Keratinocyte (primary cell): ENCODE data around the gene AAMP. TPM values are rescaled to one million over a fixed set of nuclear protein-coding genes. Genes with fewer than 3 reads are reported as not detected.

ENCODE experiments used
- DNase-seq: peaks from one replicate; pipeline ENCODE4 v3.0.0-alpha.2; 2011; ENCODE audit warnings: low read depth, missing footprints, low spot score
- FAIRE-seq: peaks from 2 replicates; lab custom pipeline; 2011; peaks lifted over from hg19 to GRCh38; lab: Jason Lieb, UNC
- H2AFZ ChIP-seq: 2 replicates; pipeline ENCODE4 v1.6.0; 2012; ENCODE audit warnings: low read length, control low read depth, inconsistent platforms; ENCODE audit not compliant: control insufficient read depth
- H3K27ac ChIP-seq: 2 replicates; pipeline ENCODE4 v1.5.1; 2011; ENCODE audit warnings: low read length; ENCODE audit not compliant: control insufficient read depth, insufficient read depth
- H3K27me3 ChIP-seq: 3 replicates; pipeline ENCODE4 v1.6.0; 2011; ENCODE audit warnings: low read length; ENCODE audit not compliant: control insufficient read depth, insufficient read depth; ENCODE audit errors: extremely low read depth
- H3K36me3 ChIP-seq, 2 experiments: 2 replicates in 1 of 2; 3 replicates in 1 of 2; pipeline ENCODE4 v1.5.1; 2011; ENCODE audit warnings: low read length in 2 of 2, mild to moderate bottlenecking in 1 of 2; ENCODE audit not compliant: control insufficient read depth in 2 of 2, insufficient read depth in 2 of 2; ENCODE audit errors: extremely low read depth in 1 of 2
- H3K4me1 ChIP-seq: 3 replicates; pipeline ENCODE4 v1.5.1; 2011; ENCODE audit warnings: low read length; ENCODE audit not compliant: control insufficient read depth, insufficient read depth; ENCODE audit errors: extremely low read depth
- H3K4me2 ChIP-seq: 3 replicates; pipeline ENCODE4 v1.6.0; 2011; ENCODE audit warnings: low read depth, low read length; ENCODE audit not compliant: control insufficient read depth, insufficient read depth; ENCODE audit errors: extremely low read depth
- H3K4me3 ChIP-seq, 3 experiments: fragments of 200-600 bp in 1 of 3; sonication (generic) in 1 of 3; 2 replicates in 2 of 3; 3 replicates in 1 of 3; pipeline ENCODE4 v1.5.1; 2011 to 2016; ENCODE audit warnings: low read length in 3 of 3, mild to moderate bottlenecking in 3 of 3, control low read depth in 2 of 3, inconsistent platforms in 1 of 3, low read depth in 1 of 3, mixed read lengths in 1 of 3, mixed run types in 1 of 3, moderate library complexity in 1 of 3; ENCODE audit not compliant: control insufficient read depth in 2 of 3, insufficient read depth in 2 of 3; ENCODE audit errors: extremely low read depth in 1 of 3
- H3K79me2 ChIP-seq: 2 replicates; pipeline ENCODE4 v1.6.0; 2012; ENCODE audit warnings: low read length; ENCODE audit not compliant: control insufficient read depth, insufficient read depth
- H3K9ac ChIP-seq: 3 replicates; pipeline ENCODE4 v1.6.0; 2011; ENCODE audit warnings: low read length; ENCODE audit not compliant: control insufficient read depth, insufficient read depth; ENCODE audit errors: extremely low read depth
- H3K9me1 ChIP-seq: 3 replicates; pipeline ENCODE4 v1.6.0; 2011; ENCODE audit warnings: low read length; ENCODE audit not compliant: control insufficient read depth, insufficient read depth; ENCODE audit errors: extremely low read depth
- H3K9me3 ChIP-seq: 2 replicates; pipeline ENCODE4 v1.5.1; 2012; ENCODE audit warnings: low read depth, low read length; ENCODE audit not compliant: control insufficient read depth
- H4K20me1 ChIP-seq: 3 replicates; pipeline ENCODE4 v1.6.0; 2011; ENCODE audit warnings: low read length; ENCODE audit not compliant: control insufficient read depth, insufficient read depth; ENCODE audit errors: extremely low read depth
- EZH2 ChIP-seq: IDR thresholded peaks from one replicate; pipeline ENCODE4 v1.6.1; 2012; ENCODE audit warnings: inconsistent platforms, mild to moderate bottlenecking, low read length, moderate library complexity
- dilution Hi-C: fragments of 300-500 bp; cut with MboI; formaldehyde crosslinking; loops from one replicate; pipeline ENCODE4 v1.7.0; 2020; ENCODE audit warnings: low sequenced_read_pairs; ENCODE audit not compliant: extremely low pct_ligation_motif_present
- polyA plus RNA-seq, 5 experiments: library from polyadenylated mRNA; depleted of rRNA in 3 of 5; stranded (reverse) in 3 of 5; stranded (forward) in 1 of 5; unstranded in 1 of 5; fragments of >200 nt; gene quantifications; 1 replicate in 1 of 5; 2 replicates in 3 of 5; 3 replicates in 1 of 5; pipeline versions ENCODE4 v1.2.1 to v1.2.3, GENCODE V29; 2011 to 2012; ENCODE audit warnings: missing spikeins in 2 of 5, low read depth in 1 of 5, low replicate concordance in 1 of 5
- TF ChIP-seq, protein P1 (sequence below), 3 experiments: IDR thresholded peaks in 1 of 3; conservative IDR thresholded peaks in 1 of 3; optimal IDR thresholded peaks in 1 of 3; 2 replicates in 2 of 3; 3 replicates in 1 of 3; pipeline versions ENCODE3 to v1.5.1; 2011; ENCODE audit warnings: low read length in 3 of 3, mild to moderate bottlenecking in 3 of 3, moderate library complexity in 2 of 3, control low read depth in 1 of 3, inconsistent platforms in 1 of 3; ENCODE audit not compliant: insufficient read depth in 2 of 3; ENCODE audit errors: extremely low read depth in 1 of 3

Gene AAMP
- polyA plus RNA-seq, 1 donor (not counting 4 experiments of a cell fraction or from before 2014, with no cell fraction given) = 78.4 TPM

DNA sequence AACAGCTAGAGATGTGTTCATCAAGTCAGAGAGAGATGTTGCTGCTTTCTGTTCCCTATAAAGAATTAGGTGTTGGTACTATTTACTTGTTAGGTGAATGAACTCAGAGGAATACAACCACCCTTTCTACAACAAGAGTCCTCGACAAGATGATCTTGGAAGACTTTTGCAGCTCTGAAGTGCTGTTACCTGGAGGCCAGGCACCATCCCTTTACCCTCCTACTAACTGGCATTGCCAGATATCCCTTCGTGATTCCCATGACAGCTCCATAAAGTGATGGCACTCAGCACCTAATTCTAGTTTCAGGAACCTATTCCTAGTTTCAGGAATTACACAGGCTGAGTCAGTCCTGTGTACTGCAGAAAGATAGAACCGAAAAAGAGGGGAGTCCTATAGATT is 43.0 kb downstream of the AAMP start:
- FAIRE-seq = no peak

DNA sequence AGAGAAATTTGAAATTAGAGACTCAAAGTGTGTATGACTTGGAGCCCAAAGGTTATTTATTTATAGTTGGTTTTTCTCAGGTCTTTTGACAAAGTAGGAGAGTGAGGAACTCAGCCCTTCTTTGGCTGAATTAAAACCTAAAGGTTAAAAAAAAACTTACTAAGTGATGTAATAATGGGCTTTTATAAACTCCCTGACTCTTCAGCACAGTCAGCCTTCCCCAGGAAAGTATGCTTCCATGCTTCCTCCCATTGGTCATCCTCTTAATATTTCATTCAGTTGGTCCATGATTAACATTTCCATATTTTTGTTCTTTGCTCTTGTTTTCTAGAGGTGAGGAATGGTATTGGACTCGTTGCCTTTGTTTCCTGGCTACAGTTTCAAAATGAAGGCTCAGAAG is 45.8 kb downstream of the AAMP start:
- H3K36me3 ChIP-seq = peaks cover 23 to 24% of the 10 kb centered on the region in 2 experiments
- TF ChIP-seq, protein P1, sequence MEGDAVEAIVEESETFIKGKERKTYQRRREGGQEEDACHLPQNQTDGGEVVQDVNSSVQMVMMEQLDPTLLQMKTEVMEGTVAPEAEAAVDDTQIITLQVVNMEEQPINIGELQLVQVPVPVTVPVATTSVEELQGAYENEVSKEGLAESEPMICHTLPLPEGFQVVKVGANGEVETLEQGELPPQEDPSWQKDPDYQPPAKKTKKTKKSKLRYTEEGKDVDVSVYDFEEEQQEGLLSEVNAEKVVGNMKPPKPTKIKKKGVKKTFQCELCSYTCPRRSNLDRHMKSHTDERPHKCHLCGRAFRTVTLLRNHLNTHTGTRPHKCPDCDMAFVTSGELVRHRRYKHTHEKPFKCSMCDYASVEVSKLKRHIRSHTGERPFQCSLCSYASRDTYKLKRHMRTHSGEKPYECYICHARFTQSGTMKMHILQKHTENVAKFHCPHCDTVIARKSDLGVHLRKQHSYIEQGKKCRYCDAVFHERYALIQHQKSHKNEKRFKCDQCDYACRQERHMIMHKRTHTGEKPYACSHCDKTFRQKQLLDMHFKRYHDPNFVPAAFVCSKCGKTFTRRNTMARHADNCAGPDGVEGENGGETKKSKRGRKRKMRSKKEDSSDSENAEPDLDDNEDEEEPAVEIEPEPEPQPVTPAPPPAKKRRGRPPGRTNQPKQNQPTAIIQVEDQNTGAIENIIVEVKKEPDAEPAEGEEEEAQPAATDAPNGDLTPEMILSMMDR (optimal IDR thresholded peaks at IDR 0.05 in 1 of 3, IDR thresholded peaks at IDR 0.05 in 1 of 3, conservative IDR thresholded peaks at IDR 0.05 in 1 of 3; ENCODE audit: extremely low read depth in 1 of 3, insufficient read depth in 2 of 3, low read length in 3 of 3) = no peak
- TF ChIP-seq EZH2 = no peak
- FAIRE-seq (no peak), DNase-seq (no peak)
- H4K20me1 ChIP-seq = peaks cover 45% of the 10 kb centered on the region
- H3K4me2 ChIP-seq = no peak overlapping the region
- H3K4me1 ChIP-seq = peaks cover 58% of the 10 kb centered on the region
- H2AFZ ChIP-seq = no peak overlapping the region
- H3K9me1 ChIP-seq = peaks cover 4% of the 10 kb centered on the region
- H3K9me3 ChIP-seq = no peaks in the 10 kb centered on the region
- dilution Hi-C loops = no loop called here
- H3K79me2 ChIP-seq = peaks cover 78% of the 10 kb centered on the region
- peak overlapping the region; percentile 16 for H3K27ac ChIP-seq
- no peak overlapping the region for H3K4me3 ChIP-seq
- H3K27me3 ChIP-seq = no peaks in the 10 kb centered on the region
- no peak overlapping the region for H3K9ac ChIP-seq

More for the DNA sequence above, 43.0 kb downstream of the AAMP start:
- H3K27me3 ChIP-seq = no peaks in the 10 kb centered on the region
- no peak overlapping the region for H2AFZ ChIP-seq
- H3K4me2 ChIP-seq = no peak overlapping the region
- H3K9me3 ChIP-seq = no peaks in the 10 kb centered on the region
- no peak for TF ChIP-seq EZH2
- TF ChIP-seq, protein P1 (optimal IDR thresholded peaks at IDR 0.05 in 1 of 3, IDR thresholded peaks at IDR 0.05 in 1 of 3, conservative IDR thresholded peaks at IDR 0.05 in 1 of 3; ENCODE audit: extremely low read depth in 1 of 3, insufficient read depth in 2 of 3, low read length in 3 of 3) = no peak
- dilution Hi-C loops = no loop called here
- H3K9me1 ChIP-seq = peaks cover under 1% of the 10 kb centered on the region
- no peak overlapping the region for H3K27ac ChIP-seq
- no peak overlapping the region for H3K9ac ChIP-seq
- no peak overlapping the region for H3K4me3 ChIP-seq
- peaks cover 70% of the 10 kb centered on the region for H3K79me2 ChIP-seq
- no peak for DNase-seq
- H3K36me3 ChIP-seq = peaks cover 27 to 29% of the 10 kb centered on the region in 2 experiments
- peaks cover 46% of the 10 kb centered on the region for H4K20me1 ChIP-seq
- H3K4me1 ChIP-seq = peaks cover 46% of the 10 kb centered on the region
